ENCODE measurements around the gene PLCL2.

Gene PLCL2

DNA sequence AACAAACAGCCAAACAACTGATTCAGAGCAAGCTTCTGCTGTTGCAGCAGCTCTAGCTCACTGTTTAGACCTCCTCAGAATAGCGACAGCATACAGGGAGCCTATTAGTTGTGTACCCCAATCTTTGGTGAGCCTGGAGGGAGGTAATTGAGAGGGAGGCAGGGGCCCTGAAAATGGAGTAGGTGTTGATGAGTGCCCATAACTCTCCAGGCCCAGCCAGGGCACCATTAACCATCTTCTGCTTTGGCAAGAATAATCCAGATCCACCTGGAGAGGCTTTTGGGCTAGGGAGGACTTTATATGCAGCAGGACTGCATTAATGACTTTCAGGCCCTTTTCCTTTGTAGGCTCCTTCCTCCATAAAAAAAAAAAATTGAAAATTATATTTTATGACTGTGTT is 20.9 kb downstream of the PLCL2 start:
- Histone ChIP-seq H3K9ac (ENCODE audit: low read depth, low read length) (no peak overlapping the region), H3K9me3 (ENCODE audit: insufficient read depth, low read length, severe bottlenecking) (no peaks in the 10 kb centered on the region), H4K20me1 (ENCODE audit: insufficient read depth, low read length) (peaks cover 27% of the 10 kb centered on the region), H3K79me2 (ENCODE audit: insufficient read depth, low read length) (peaks cover 28% of the 10 kb centered on the region), H3K27ac (ENCODE audit: low read length) (no peak overlapping the region), H3K36me3 (ENCODE audit: insufficient read depth, low read length) (no peaks in the 10 kb centered on the region), H2AFZ (ENCODE audit: low read depth, low read length) (no peak overlapping the region), H3K4me1 (ENCODE audit: insufficient read depth, low read length) (peaks cover 10% of the 10 kb centered on the region), H3K27me3 (ENCODE audit: insufficient read depth, low read length, poor library complexity) (no peaks in the 10 kb centered on the region), H3K4me3 (ENCODE audit: low read depth in 1 of 2, low read length in 2 of 2) (no peak overlapping the region), H3K4me2 (ENCODE audit: insufficient read depth, low read length) (no peak overlapping the region)
- no peak for ATAC-seq (ENCODE audit: insufficient read depth, low read depth)
- no peak for DNase-seq
- TF ChIP-seq CTCF (IDR thresholded peaks at IDR 0.05; ENCODE audit: borderline replicate concordance, extremely low read depth, low read length, poor library complexity, severe bottlenecking) (no peak), EZH2 (IDR thresholded peaks at IDR 0.05; ENCODE audit: borderline replicate concordance, low read depth, low read length, severe bottlenecking) (no peak)

DNA sequence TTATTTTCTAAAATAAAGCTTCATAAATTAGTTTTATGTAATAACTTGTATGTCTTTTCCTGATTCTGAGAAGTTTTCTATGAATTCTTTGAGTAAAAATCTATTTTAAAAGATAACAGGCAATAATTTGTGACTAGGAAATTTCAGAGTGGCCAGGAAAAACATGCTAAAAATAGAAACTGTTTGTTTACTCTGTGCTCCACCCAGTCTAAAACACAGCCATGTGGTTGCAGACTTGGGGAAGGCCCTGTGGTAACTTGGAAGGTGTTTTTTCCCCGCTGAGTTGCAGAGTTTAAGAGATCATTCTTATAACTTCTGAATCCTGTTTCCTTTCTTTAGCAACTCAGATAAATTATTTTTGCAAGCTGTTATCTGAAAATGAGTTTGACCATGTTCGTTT is 21.9 kb downstream of the PLCL2 start:
- H3K79me2 ChIP-seq (ENCODE audit: insufficient read depth, low read length): peaks cover 25% of the 10 kb centered on the region
- no peak overlapping the region for H3K4me3 ChIP-seq (ENCODE audit: low read depth in 1 of 2, low read length in 2 of 2)
- TF ChIP-seq CTCF (IDR thresholded peaks at IDR 0.05; ENCODE audit: borderline replicate concordance, extremely low read depth, low read length, poor library complexity, severe bottlenecking) (no peak), EZH2 (IDR thresholded peaks at IDR 0.05; ENCODE audit: borderline replicate concordance, low read depth, low read length, severe bottlenecking) (no peak)
- no peak overlapping the region for H2AFZ ChIP-seq (ENCODE audit: low read depth, low read length)
- peaks cover 10% of the 10 kb centered on the region for H3K4me1 ChIP-seq (ENCODE audit: insufficient read depth, low read length)
- DNase-seq (no peak), ATAC-seq (ENCODE audit: insufficient read depth, low read depth) (peak; percentile 72; the same call in 2 of the 3 replicates)
- no peaks in the 10 kb centered on the region for H3K27me3 ChIP-seq (ENCODE audit: insufficient read depth, low read length, poor library complexity)
- H3K27ac ChIP-seq (ENCODE audit: low read length): no peak overlapping the region
- no peak overlapping the region for H3K4me2 ChIP-seq (ENCODE audit: insufficient read depth, low read length)
- no peaks in the 10 kb centered on the region for H3K36me3 ChIP-seq (ENCODE audit: insufficient read depth, low read length)
- no peaks in the 10 kb centered on the region for H3K9me3 ChIP-seq (ENCODE audit: insufficient read depth, low read length, severe bottlenecking)
- peaks cover 20% of the 10 kb centered on the region for H4K20me1 ChIP-seq (ENCODE audit: insufficient read depth, low read length)
- H3K9ac ChIP-seq (ENCODE audit: low read depth, low read length): no peak overlapping the region

DNA sequence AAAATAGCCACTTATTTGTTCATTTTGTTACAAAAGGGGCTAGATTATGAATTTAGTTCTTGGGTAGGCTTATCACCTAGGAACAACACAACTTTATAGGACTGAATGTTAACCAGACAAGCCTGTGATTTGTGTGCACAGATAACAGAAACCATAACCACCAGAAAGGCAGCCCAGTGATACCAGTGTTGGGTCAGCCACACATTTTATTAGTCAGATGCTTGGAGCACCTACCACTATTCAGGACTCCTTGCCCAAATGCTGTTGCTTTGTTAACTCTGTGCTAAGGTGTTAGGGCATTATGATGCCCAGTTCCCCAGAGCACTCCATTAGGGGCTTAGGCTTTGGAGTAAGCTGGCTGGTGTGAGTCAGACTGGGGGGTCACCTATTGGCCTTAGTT is 22.5 kb downstream of the PLCL2 start:
- no peak overlapping the region for H3K27ac ChIP-seq (ENCODE audit: low read length)
- ATAC-seq (ENCODE audit: insufficient read depth, low read depth): peak; percentile 27; the same call in 1 of the 3 replicates
- no peak overlapping the region for H2AFZ ChIP-seq (ENCODE audit: low read depth, low read length)

More for the DNA sequence above, 22.5 kb downstream of the PLCL2 start:
- no peak for DNase-seq
- Histone ChIP-seq H3K4me2 (ENCODE audit: insufficient read depth, low read length) (no peak overlapping the region), H3K4me3 (ENCODE audit: low read depth in 1 of 2, low read length in 2 of 2) (no peak overlapping the region), H3K9me3 (ENCODE audit: insufficient read depth, low read length, severe bottlenecking) (no peaks in the 10 kb centered on the region), H4K20me1 (ENCODE audit: insufficient read depth, low read length) (peaks cover 16% of the 10 kb centered on the region), H3K4me1 (ENCODE audit: insufficient read depth, low read length) (peaks cover 10% of the 10 kb centered on the region), H3K27me3 (ENCODE audit: insufficient read depth, low read length, poor library complexity) (no peaks in the 10 kb centered on the region), H3K9ac (ENCODE audit: low read depth, low read length) (no peak overlapping the region), H3K79me2 (ENCODE audit: insufficient read depth, low read length) (peaks cover 21% of the 10 kb centered on the region), H3K36me3 (ENCODE audit: insufficient read depth, low read length) (no peaks in the 10 kb centered on the region)
- TF ChIP-seq EZH2 (IDR thresholded peaks at IDR 0.05; ENCODE audit: borderline replicate concordance, low read depth, low read length, severe bottlenecking): no peak
- no peak for TF ChIP-seq CTCF (IDR thresholded peaks at IDR 0.05; ENCODE audit: borderline replicate concordance, extremely low read depth, low read length, poor library complexity, severe bottlenecking)

Data from DND-41 (cell line).